Kidney (tissue), 14 donors: ENCODE results near the gene TCEAL8. TPM values are rescaled to one million over a fixed set of nuclear protein-coding genes. Genes with fewer than 3 reads are reported as not detected.

Experiments used
- DNase-seq, 5 donors: peaks; one replicate each; pipeline ENCODE4 v3.0.0-alpha.2; 2013 to 2020
- FAIRE-seq: peaks from 2 replicates; lab custom pipeline; 2012; peaks lifted over from hg19 to GRCh38; lab: Jason Lieb, UNC
- H3K27ac ChIP-seq, 2 donors: one replicate each; pipeline ENCODE4 v1.7.0; 2013; ENCODE audit warnings: low read depth in 2 of 2, low read length in 2 of 2, inconsistent platforms in 1 of 2
- H3K27me3 ChIP-seq: one replicate; pipeline ENCODE4 v1.7.1; 2013; ENCODE audit warnings: low read length, inconsistent platforms; ENCODE audit not compliant: control insufficient read depth, insufficient read depth
- H3K36me3 ChIP-seq, 3 donors: one replicate each; pipeline versions ENCODE4 v1.7.0 to v1.7.1; 2013; ENCODE audit warnings: low read length in 3 of 3, control low read depth in 1 of 3, inconsistent platforms in 1 of 3; ENCODE audit not compliant: insufficient read depth in 3 of 3, control insufficient read depth in 2 of 3
- H3K4me1 ChIP-seq, 3 donors: one replicate each; pipeline versions ENCODE4 v1.7.0 to v1.7.1; 2013; ENCODE audit warnings: low read length in 3 of 3, inconsistent platforms in 1 of 3, low read depth in 1 of 3; ENCODE audit not compliant: control insufficient read depth in 2 of 3, insufficient read depth in 2 of 3
- H3K4me3 ChIP-seq, 3 donors: one replicate each; pipeline versions ENCODE4 v1.7.0 to v1.8.1; 2013; ENCODE audit warnings: low read length in 3 of 3, control low read depth in 1 of 3, inconsistent platforms in 1 of 3
- H3K9ac ChIP-seq, 3 donors: one replicate each; pipeline versions ENCODE4 v1.7.0 to v1.7.1; 2013; ENCODE audit warnings: low read length in 3 of 3, control low read depth in 1 of 3, inconsistent platforms in 1 of 3
- H3K9me3 ChIP-seq, 3 donors: one replicate each; pipeline versions ENCODE4 v1.7.0 to v1.7.1; 2013; ENCODE audit warnings: low read length in 3 of 3, control low read depth in 1 of 3, inconsistent platforms in 1 of 3; ENCODE audit not compliant: control insufficient read depth in 2 of 3, insufficient read depth in 1 of 3
- intact Hi-C: fragments of 100-400 bp; cut with DNase I; formaldehyde crosslinking; loops from one replicate; pipeline ENCODE4 v1.11.1; 2022
- polyA plus RNA-seq: library from polyadenylated mRNA; stranded (reverse); fragments of 350-450 nt; fragmentation: Illumina TruSeq; extraction: RNeasy Lipid Tissue Mini Kit (QIAGEN cat#74804); gene quantifications from one replicate; pipeline ENCODE4 v1.2.3, GENCODE V29; 2014; ENCODE audit warnings: low read depth, low replicate concordance; ENCODE audit not compliant: insufficient read depth
- total RNA-seq: library from RNA; stranded (reverse); fragmentation: NEBNext Ultra II Directional; extraction: Animal tissue kit (Norgen Biotek cat#: 25700); gene quantifications from one replicate; pipeline ENCODE4 v1.2.1, GENCODE V29; 2021
- TF ChIP-seq, protein P1 (sequence below): IDR thresholded peaks from 3 replicates; pipeline ENCODE4 v1.5.1; 2012; ENCODE audit warnings: mild to moderate bottlenecking, moderate library complexity, borderline replicate concordance; ENCODE audit not compliant: insufficient read depth; ENCODE audit errors: extremely low read depth
- donor health status: control.
- donor health status: control.
- donor health status: control.
- donor health status: control.
- donor health status: control.
- donor health status: DM: yes; HTN: yes; CAD: no.
- donor health status: Normal renal cell carcinoma (clear cell type).

TCEAL8 gene
- total and polyA plus RNA-seq, 2 donors from 2014 or later, result 49.7 to 88.5 TPM

DNA sequence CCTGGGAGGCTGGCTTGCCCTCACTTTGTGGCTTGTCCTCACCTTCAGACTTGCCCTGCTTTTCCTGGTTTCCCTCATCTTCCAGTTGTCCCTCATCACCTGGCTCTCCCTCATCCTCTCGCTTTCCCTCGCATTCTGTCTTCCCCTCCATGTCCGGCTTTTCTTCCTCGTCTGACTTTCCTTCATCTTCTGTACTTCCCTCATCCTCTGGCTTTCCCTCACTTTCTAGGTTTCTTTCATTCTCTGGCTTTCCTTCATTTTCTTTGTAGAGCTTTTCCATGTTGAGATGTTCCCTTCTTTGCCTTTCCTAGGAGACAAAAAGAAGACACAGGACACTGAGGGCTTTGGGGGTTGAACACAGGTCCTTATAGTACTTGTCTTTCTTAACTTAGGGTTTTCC, 19.3 kb upstream of the TCEAL8 start:
- Histone ChIP-seq H3K4me1 (no peaks in the 10 kb centered on the region), H3K9me3 (no peaks in the 10 kb centered on the region), H3K36me3 (no peaks in the 10 kb centered on the region), H3K9ac (no peak overlapping the region), H3K4me3 (no peak overlapping the region), H3K27ac (no peak overlapping the region), H3K27me3 (peaks cover 2% of the 10 kb centered on the region)
- TF ChIP-seq, protein P1, sequence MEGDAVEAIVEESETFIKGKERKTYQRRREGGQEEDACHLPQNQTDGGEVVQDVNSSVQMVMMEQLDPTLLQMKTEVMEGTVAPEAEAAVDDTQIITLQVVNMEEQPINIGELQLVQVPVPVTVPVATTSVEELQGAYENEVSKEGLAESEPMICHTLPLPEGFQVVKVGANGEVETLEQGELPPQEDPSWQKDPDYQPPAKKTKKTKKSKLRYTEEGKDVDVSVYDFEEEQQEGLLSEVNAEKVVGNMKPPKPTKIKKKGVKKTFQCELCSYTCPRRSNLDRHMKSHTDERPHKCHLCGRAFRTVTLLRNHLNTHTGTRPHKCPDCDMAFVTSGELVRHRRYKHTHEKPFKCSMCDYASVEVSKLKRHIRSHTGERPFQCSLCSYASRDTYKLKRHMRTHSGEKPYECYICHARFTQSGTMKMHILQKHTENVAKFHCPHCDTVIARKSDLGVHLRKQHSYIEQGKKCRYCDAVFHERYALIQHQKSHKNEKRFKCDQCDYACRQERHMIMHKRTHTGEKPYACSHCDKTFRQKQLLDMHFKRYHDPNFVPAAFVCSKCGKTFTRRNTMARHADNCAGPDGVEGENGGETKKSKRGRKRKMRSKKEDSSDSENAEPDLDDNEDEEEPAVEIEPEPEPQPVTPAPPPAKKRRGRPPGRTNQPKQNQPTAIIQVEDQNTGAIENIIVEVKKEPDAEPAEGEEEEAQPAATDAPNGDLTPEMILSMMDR, result no peak
- no peak for DNase-seq
- FAIRE-seq, result no peak
- intact Hi-C loops, result no loop called here

DNA sequence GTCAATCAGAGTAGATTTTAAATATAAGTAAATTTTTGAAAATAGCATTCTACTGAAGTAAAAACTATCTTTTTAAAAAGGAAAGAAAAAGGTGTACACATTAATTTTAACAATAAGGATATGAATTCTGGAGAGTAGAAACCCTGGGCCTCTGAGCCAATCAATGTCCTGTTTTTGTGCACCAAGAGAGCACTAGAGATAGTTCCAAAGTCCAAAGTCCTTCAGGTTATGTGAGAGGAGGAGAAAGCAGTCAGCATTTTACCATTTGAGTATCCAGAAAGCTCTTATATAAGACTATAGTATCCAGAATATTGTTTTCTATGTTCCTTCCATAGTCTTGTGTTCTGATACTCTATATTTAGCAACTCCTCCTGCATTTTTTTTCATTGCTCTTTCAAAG, 3.3 kb upstream of the TCEAL8 start:
- Histone ChIP-seq H3K9me3 (no peaks in the 10 kb centered on the region), H3K9ac (no peak overlapping the region), H3K27me3 (peaks cover 2% of the 10 kb centered on the region), H3K4me3 (no peak overlapping the region), H3K27ac (no peak overlapping the region), H3K4me1 (no peaks in the 10 kb centered on the region), H3K36me3 (no peaks in the 10 kb centered on the region)
- TF ChIP-seq, protein P1, result no peak
- intact Hi-C loops, result no loop called here
- DNase-seq, result no peak
- no peak for FAIRE-seq

DNA sequence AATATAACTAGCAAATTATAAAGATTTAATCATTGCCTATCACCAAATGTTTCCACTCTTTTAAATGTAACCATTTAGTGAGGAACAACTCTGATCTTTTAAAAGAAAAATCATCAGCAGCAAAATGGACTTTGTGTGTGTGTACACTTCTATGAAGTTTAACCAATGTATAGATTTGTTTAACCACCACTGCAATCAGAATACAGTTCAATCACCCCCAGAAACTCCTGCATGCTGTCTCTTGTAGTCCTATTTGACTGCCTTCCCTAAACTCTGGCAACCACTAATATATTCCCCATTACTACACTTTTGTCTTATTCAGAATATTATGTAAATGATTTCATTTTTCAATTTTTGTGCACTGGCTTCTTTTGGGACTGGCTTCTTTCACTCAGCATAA, 1.7 kb upstream of the TCEAL8 start:
- Histone ChIP-seq H3K27ac (no peak overlapping the region), H3K9me3 (no peaks in the 10 kb centered on the region), H3K4me1 (no peaks in the 10 kb centered on the region), H3K9ac (no peak overlapping the region), H3K36me3 (no peaks in the 10 kb centered on the region), H3K4me3 (no peak overlapping the region), H3K27me3 (peaks cover 2% of the 10 kb centered on the region)
- FAIRE-seq (no peak), DNase-seq (no peak)
- intact Hi-C loops, result no loop called here
- TF ChIP-seq, protein P1, result no peak

DNA sequence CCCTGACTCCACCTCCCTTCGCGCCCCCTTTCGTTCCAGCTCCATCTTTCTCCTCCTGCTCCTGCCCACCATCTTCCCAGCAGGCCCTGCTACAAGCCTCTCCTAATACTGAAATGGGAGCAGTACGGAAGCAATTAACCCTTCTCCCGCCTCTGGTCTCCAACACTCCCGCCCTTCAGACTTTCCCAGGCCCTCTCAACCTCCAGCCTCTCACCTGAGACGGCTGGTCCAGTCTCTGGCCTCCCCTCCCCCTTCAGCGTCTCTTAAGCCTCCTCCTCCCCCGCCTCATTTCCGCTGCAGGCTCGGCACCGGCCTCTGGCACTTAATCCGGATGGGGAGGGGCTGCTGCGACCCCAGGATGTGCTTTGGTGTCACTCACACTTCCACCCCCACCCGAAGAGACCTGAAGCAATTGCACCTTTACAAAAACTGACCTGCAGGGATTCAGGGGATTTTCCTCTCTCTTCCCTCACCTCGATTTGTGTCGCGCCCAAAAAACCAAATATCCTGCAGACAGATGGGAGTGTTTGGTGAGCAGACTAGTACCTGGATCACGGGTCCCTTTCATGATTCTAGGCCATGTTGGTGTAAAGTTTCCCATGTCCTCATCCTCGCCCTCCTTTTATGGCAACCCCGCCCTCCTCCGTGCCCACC, 657 bp downstream of the TCEAL8 start:
- H3K36me3 ChIP-seq, result no peaks in the 10 kb centered on the region
- H3K4me1 ChIP-seq, result no peaks in the 10 kb centered on the region
- DNase-seq, result peak; percentile 84 to 95 (median 91)
- peaks cover 2% of the 10 kb centered on the region for H3K27me3 ChIP-seq
- FAIRE-seq, result no peak
- intact Hi-C loops, result no loop called here
- H3K9ac ChIP-seq, result peak overlapping the region; percentile 71 to 88 (median 85)
- H3K27ac ChIP-seq, result peak overlapping the region; percentile 77 to 93
- TF ChIP-seq, protein P1, result no peak
- H3K9me3 ChIP-seq, result no peaks in the 10 kb centered on the region
- H3K4me3 ChIP-seq, result peak overlapping the region; percentile 73 to 92 (median 91)
